Activated CD4-positive, alpha-beta T cell treated with anti-CD3 and anti-CD28 coated beads, Interleukin-2, amount 10 ng/mL, durations not matched to agents 7 days and 5 days (primary cell): ENCODE measurements around the gene NXPH4. TPM values are rescaled to one million over a fixed set of nuclear protein-coding genes. Genes with fewer than 3 reads are reported as not detected.

ENCODE experiments used
- CTCF ChIA-PET: fragments of 350-600 bp; sonication (Branson Sonifier 250); formaldehyde crosslinking; loops from one replicate; lab custom pipeline; 2021; ENCODE audit warnings: antibody characterized with exemption; lab: Charles Lee
- POLR2A ChIA-PET: fragments of 350-600 bp; sonication (Branson Sonifier 250); formaldehyde crosslinking; loops from one replicate; lab custom pipeline; 2021; ENCODE audit warnings: antibody characterized with exemption; lab: Charles Lee
- DNase-seq: peaks from one replicate; pipeline ENCODE4 v3.0.0-alpha.2; 2020
- H3K27ac Mint-ChIP-seq: one replicate; pipeline ENCODE4 v1.8.0; 2021; ENCODE audit warnings: mild to moderate bottlenecking, moderate library complexity, mixed read lengths
- H3K27me3 Mint-ChIP-seq: one replicate; pipeline ENCODE4 v1.8.0; 2021; ENCODE audit warnings: mixed read lengths
- H3K36me3 Mint-ChIP-seq: one replicate; pipeline ENCODE4 v1.8.0; 2021; ENCODE audit warnings: low read depth, mixed read lengths
- H3K4me1 Mint-ChIP-seq: one replicate; pipeline ENCODE4 v1.8.0; 2021; ENCODE audit warnings: mixed read lengths
- H3K4me3 Mint-ChIP-seq: one replicate; pipeline ENCODE4 v1.8.0; 2021; ENCODE audit warnings: mild to moderate bottlenecking, moderate library complexity, mixed read lengths
- H3K9me3 Mint-ChIP-seq: one replicate; pipeline ENCODE4 v1.8.0; 2021; ENCODE audit warnings: mixed read lengths
- total RNA-seq, 2 experiments: library from RNA; stranded (reverse); gene quantifications; one replicate each; pipeline ENCODE4 v1.2.3, GENCODE V29; 2021

NXPH4 gene
- total RNA-seq = under 1 TPM; 0.29 to 0.32 TPM

GRCh38 chr12:57216014-57216911 lies at the start of gene NXPH4:
Gene NXPH4 (plus strand): TSS chr12:57216794. CDS start chr12:57216970, 176 bp downstream.
- CTCF ChIA-PET = interaction anchor here (0.7 to 5.9 kb wide), 8 partner anchors 9 to 195 kb away, joined by 3 to 142 read pairs (median 20); partner anchors contain the start of gene SHMT2
- POLR2A ChIA-PET = no interaction called here
- Mint-ChIP-seq H3K9me3 (no peaks in the 10 kb centered on the region), H3K4me1 (peaks cover 41% of the 10 kb centered on the region), H3K4me3 (peak within 1 kb of the TSS; percentile 72), H3K27me3 (peaks cover 67% of the 10 kb centered on the region), H3K36me3 (no peaks in the 10 kb centered on the region), H3K27ac (peak within 1 kb of the TSS; percentile 51)
- peak; percentile 59 for DNase-seq

- no peak overlapping the region for H3K27ac Mint-ChIP-seq
- no peaks in the 10 kb centered on the region for H3K27me3 Mint-ChIP-seq
- no peak overlapping the region for H3K4me3 Mint-ChIP-seq
- H3K9me3 Mint-ChIP-seq = no peaks in the 10 kb centered on the region
- H3K4me1 Mint-ChIP-seq = no peaks in the 10 kb centered on the region
- ChIA-PET CTCF (interaction anchor here (1.0 kb wide), 1 partner anchor 16 kb away, joined by 3 read pairs; no protein-coding TSS in a partner anchor), POLR2A (no interaction called here)
- DNase-seq = no peak
- H3K36me3 Mint-ChIP-seq = no peaks in the 10 kb centered on the region
These were observed 49.6 kb upstream of the NXPH4 start for GRCh38 chr12:57166971-57167371.

- no peaks in the 10 kb centered on the region for H3K4me1 Mint-ChIP-seq
- ChIA-PET POLR2A (no interaction called here), CTCF (interaction anchor here (1.5 kb wide), 1 partner anchor 56 kb away, joined by 3 read pairs; no protein-coding TSS in a partner anchor)
- no peaks in the 10 kb centered on the region for H3K27me3 Mint-ChIP-seq
- no peaks in the 10 kb centered on the region for H3K9me3 Mint-ChIP-seq
- no peak overlapping the region for H3K4me3 Mint-ChIP-seq
- H3K36me3 Mint-ChIP-seq = no peaks in the 10 kb centered on the region
- no peak for DNase-seq
- no peak overlapping the region for H3K27ac Mint-ChIP-seq
These were observed 48.5 kb upstream of the NXPH4 start for GRCh38 chr12:57168058-57168457.

GRCh38 chr12:57169046-57169795 lies 47.4 kb upstream of the NXPH4 start:
- no peak for DNase-seq
- Mint-ChIP-seq H3K27ac (no peak overlapping the region), H3K9me3 (no peaks in the 10 kb centered on the region), H3K36me3 (no peaks in the 10 kb centered on the region), H3K4me1 (no peaks in the 10 kb centered on the region), H3K4me3 (no peak overlapping the region), H3K27me3 (no peaks in the 10 kb centered on the region)
- CTCF ChIA-PET = interaction anchor here (0.9 to 1.5 kb wide), 4 partner anchors 9 to 57 kb away, joined by 3 to 4 read pairs (median 3); no protein-coding TSS in a partner anchor
- POLR2A ChIA-PET = no interaction called here

- CTCF ChIA-PET = interaction anchor here (0.9 to 1.3 kb wide), 3 partner anchors 10 to 21 kb away, joined by 3 to 4 read pairs (median 3); no protein-coding TSS in a partner anchor
- H3K36me3 Mint-ChIP-seq = no peaks in the 10 kb centered on the region
- H3K4me1 Mint-ChIP-seq = no peaks in the 10 kb centered on the region
- no peaks in the 10 kb centered on the region for H3K9me3 Mint-ChIP-seq
- H3K27ac Mint-ChIP-seq = no peak overlapping the region
- H3K27me3 Mint-ChIP-seq = no peaks in the 10 kb centered on the region
- H3K4me3 Mint-ChIP-seq = no peak overlapping the region
- POLR2A ChIA-PET = no interaction called here
- DNase-seq = no peak
These were observed 46.6 kb upstream of the NXPH4 start for GRCh38 chr12:57169969-57170368.

GRCh38 chr12:57170408-57170807 lies 46.2 kb upstream of the NXPH4 start:
- H3K27ac Mint-ChIP-seq = no peak overlapping the region
- no peak for DNase-seq
- H3K4me3 Mint-ChIP-seq = no peak overlapping the region
- no peaks in the 10 kb centered on the region for H3K9me3 Mint-ChIP-seq
- ChIA-PET POLR2A (no interaction called here), CTCF (interaction anchor here (1.0 kb wide), 1 partner anchor 14 kb away, joined by 3 read pairs; no protein-coding TSS in a partner anchor)
- no peaks in the 10 kb centered on the region for H3K4me1 Mint-ChIP-seq
- H3K36me3 Mint-ChIP-seq = no peaks in the 10 kb centered on the region
- no peaks in the 10 kb centered on the region for H3K27me3 Mint-ChIP-seq

- Mint-ChIP-seq H3K27ac (no peak overlapping the region), H3K36me3 (no peaks in the 10 kb centered on the region), H3K9me3 (no peaks in the 10 kb centered on the region), H3K4me3 (no peak overlapping the region), H3K27me3 (no peaks in the 10 kb centered on the region), H3K4me1 (no peaks in the 10 kb centered on the region)
- POLR2A ChIA-PET = no interaction called here
- DNase-seq = no peak
- CTCF ChIA-PET = interaction anchor here (1.1 kb wide), 1 partner anchor 26 kb away, joined by 3 read pairs; no protein-coding TSS in a partner anchor
These were observed 45.7 kb upstream of the NXPH4 start for GRCh38 chr12:57170927-57171326.

- Mint-ChIP-seq H3K4me3 (no peak overlapping the region), H3K36me3 (no peaks in the 10 kb centered on the region), H3K27me3 (no peaks in the 10 kb centered on the region), H3K4me1 (no peaks in the 10 kb centered on the region), H3K9me3 (no peaks in the 10 kb centered on the region), H3K27ac (no peak overlapping the region)
- POLR2A ChIA-PET = interaction anchor here (0.6 kb wide), 1 partner anchor 60 kb away, joined by 3 read pairs; no protein-coding TSS in a partner anchor
- CTCF ChIA-PET = interaction anchor here (0.6 to 1.1 kb wide), 3 partner anchors 25 to 974 kb away, joined by 3 read pairs; no protein-coding TSS in a partner anchor
- no peak for DNase-seq
These were observed 44.9 kb upstream of the NXPH4 start for GRCh38 chr12:57171668-57172067.

- Mint-ChIP-seq H3K4me3 (no peak overlapping the region), H3K9me3 (no peaks in the 10 kb centered on the region), H3K4me1 (no peaks in the 10 kb centered on the region), H3K27me3 (no peaks in the 10 kb centered on the region), H3K36me3 (no peaks in the 10 kb centered on the region), H3K27ac (no peak overlapping the region)
- ChIA-PET CTCF (interaction anchor here (0.7 to 1.7 kb wide), 7 partner anchors 12 to 125 kb away, joined by 3 to 6 read pairs (median 3); no protein-coding TSS in a partner anchor), POLR2A (interaction anchor here (1.1 kb wide), 1 partner anchor 14 kb away, joined by 4 read pairs; no protein-coding TSS in a partner anchor)
- peak; percentile 15 for DNase-seq
These were observed 43.5 kb upstream of the NXPH4 start for GRCh38 chr12:57173089-57173488.

- ChIA-PET CTCF (interaction anchor here (0.9 to 1.7 kb wide), 5 partner anchors 11 to 125 kb away, joined by 3 to 6 read pairs (median 3); no protein-coding TSS in a partner anchor), POLR2A (interaction anchor here (1.1 kb wide), 1 partner anchor 14 kb away, joined by 4 read pairs; no protein-coding TSS in a partner anchor)
- no peak for DNase-seq
- no peaks in the 10 kb centered on the region for H3K4me1 Mint-ChIP-seq
- no peaks in the 10 kb centered on the region for H3K9me3 Mint-ChIP-seq
- H3K4me3 Mint-ChIP-seq = no peak overlapping the region
- H3K36me3 Mint-ChIP-seq = no peaks in the 10 kb centered on the region
- no peaks in the 10 kb centered on the region for H3K27me3 Mint-ChIP-seq
- no peak overlapping the region for H3K27ac Mint-ChIP-seq
These were observed 42.9 kb upstream of the NXPH4 start for GRCh38 chr12:57173683-57174082.

- CTCF ChIA-PET = interaction anchor here (0.9 to 1.6 kb wide), 9 partner anchors 11 to 106 kb away, joined by 3 to 5 read pairs (median 3); no protein-coding TSS in a partner anchor
- peak; percentile 45 for DNase-seq
- Mint-ChIP-seq H3K9me3 (no peaks in the 10 kb centered on the region), H3K4me3 (no peak overlapping the region), H3K4me1 (no peaks in the 10 kb centered on the region), H3K36me3 (no peaks in the 10 kb centered on the region), H3K27me3 (no peaks in the 10 kb centered on the region), H3K27ac (no peak overlapping the region)
- POLR2A ChIA-PET = no interaction called here
These were observed 41.0 kb upstream of the NXPH4 start for GRCh38 chr12:57175428-57176138.
